A673 (cell line): ENCODE results near the gene HNRNPA3.

Experiments used
- CTCF ChIP-seq: fragments of 300-800, 200-600 bp; sonication (generic); conservative IDR thresholded peaks from 2 replicates; pipeline ENCODE4 v1.5.1; 2017; ENCODE audit warnings: low read depth, mild to moderate bottlenecking, antibody characterized with exemption, low read length, moderate library complexity, mixed read lengths
- EZH2 ChIP-seq: fragments of 200-600 bp; sonication (generic); IDR thresholded peaks from 2 replicates; pipeline ENCODE4 v1.6.1; 2017; ENCODE audit warnings: borderline replicate concordance, low read depth, mild to moderate bottlenecking, mixed read lengths, antibody characterized with exemption, low read length; ENCODE audit not compliant: poor library complexity, severe bottlenecking

- TF ChIP-seq CTCF = no peak
- no peak for TF ChIP-seq EZH2
Measured at GRCh38 chr2:177231270-177231669, 18.7 kb downstream of the HNRNPA3 start.
